ENCODE data around the gene TOM1L1. TPM values are rescaled to one million over a fixed set of nuclear protein-coding genes. Genes with fewer than 3 reads are reported as not detected.

TOM1L1 gene
- total RNA-seq, 1 donor: 40.2 TPM

- Histone ChIP-seq H3K79me2 (ENCODE audit: insufficient read depth, low read length) (peaks cover 60% of the 10 kb centered on the region), H3K9me3 (ENCODE audit: low read depth, low read length) (no peaks in the 10 kb centered on the region), H3K4me2 (ENCODE audit: insufficient read depth, low read length) (no peak overlapping the region), H3K36me3 (ENCODE audit: insufficient read depth, low read length) (no peaks in the 10 kb centered on the region), H4K20me1 (ENCODE audit: insufficient read depth, low read length) (peaks cover 7% of the 10 kb centered on the region), H3K4me1 (ENCODE audit: insufficient read depth, low read length) (peaks cover 9% of the 10 kb centered on the region), H3K4me3 (ENCODE audit: insufficient read depth, low read length) (no peak overlapping the region), H2AFZ (ENCODE audit: low read length) (no peak overlapping the region), H3K27ac (ENCODE audit: low read depth, low read length) (no peak overlapping the region), H3K27me3 (ENCODE audit: insufficient read depth, low read length) (no peaks in the 10 kb centered on the region)
- TF ChIP-seq, protein P1, sequence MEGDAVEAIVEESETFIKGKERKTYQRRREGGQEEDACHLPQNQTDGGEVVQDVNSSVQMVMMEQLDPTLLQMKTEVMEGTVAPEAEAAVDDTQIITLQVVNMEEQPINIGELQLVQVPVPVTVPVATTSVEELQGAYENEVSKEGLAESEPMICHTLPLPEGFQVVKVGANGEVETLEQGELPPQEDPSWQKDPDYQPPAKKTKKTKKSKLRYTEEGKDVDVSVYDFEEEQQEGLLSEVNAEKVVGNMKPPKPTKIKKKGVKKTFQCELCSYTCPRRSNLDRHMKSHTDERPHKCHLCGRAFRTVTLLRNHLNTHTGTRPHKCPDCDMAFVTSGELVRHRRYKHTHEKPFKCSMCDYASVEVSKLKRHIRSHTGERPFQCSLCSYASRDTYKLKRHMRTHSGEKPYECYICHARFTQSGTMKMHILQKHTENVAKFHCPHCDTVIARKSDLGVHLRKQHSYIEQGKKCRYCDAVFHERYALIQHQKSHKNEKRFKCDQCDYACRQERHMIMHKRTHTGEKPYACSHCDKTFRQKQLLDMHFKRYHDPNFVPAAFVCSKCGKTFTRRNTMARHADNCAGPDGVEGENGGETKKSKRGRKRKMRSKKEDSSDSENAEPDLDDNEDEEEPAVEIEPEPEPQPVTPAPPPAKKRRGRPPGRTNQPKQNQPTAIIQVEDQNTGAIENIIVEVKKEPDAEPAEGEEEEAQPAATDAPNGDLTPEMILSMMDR (IDR thresholded peaks at IDR 0.05; ENCODE audit: extremely low read depth, low read depth, low read length): no peak
- DNase-seq (ENCODE audit: insufficient read length, low spot score, missing footprints): no peak
These were observed 71.9 kb downstream of the TOM1L1 start for GRCh38 chr17:54972406-54973138.

DNA sequence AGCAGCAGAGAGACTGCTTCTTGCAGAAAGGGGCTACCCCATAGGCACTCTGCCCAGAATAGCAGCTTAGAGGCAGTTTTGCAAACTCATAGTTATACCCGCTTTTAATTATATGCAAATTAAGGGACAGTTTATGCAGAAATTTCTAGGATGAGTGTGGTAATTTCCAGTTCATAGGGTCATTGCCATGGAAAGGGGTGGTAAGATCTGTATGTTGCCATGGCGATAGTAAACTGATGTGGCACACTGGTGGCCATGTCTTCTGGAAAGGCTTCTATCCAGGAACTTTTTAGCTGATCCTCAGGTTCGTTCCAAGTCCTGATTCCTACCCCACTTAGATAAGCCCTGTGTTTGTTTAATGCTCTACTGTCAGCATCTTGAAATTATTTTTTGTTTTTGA lies 74.1 kb downstream of the TOM1L1 start:
- no peak overlapping the region for H3K4me3 ChIP-seq (ENCODE audit: insufficient read depth, low read length)
- H3K79me2 ChIP-seq (ENCODE audit: insufficient read depth, low read length): peaks cover 50% of the 10 kb centered on the region
- no peak overlapping the region for H3K4me2 ChIP-seq (ENCODE audit: insufficient read depth, low read length)
- no peaks in the 10 kb centered on the region for H3K27me3 ChIP-seq (ENCODE audit: insufficient read depth, low read length)
- H2AFZ ChIP-seq (ENCODE audit: low read length): no peak overlapping the region
- H4K20me1 ChIP-seq (ENCODE audit: insufficient read depth, low read length): peaks cover 7% of the 10 kb centered on the region
- TF ChIP-seq, protein P1 (IDR thresholded peaks at IDR 0.05; ENCODE audit: extremely low read depth, low read depth, low read length): no peak
- peaks cover 3% of the 10 kb centered on the region for H3K4me1 ChIP-seq (ENCODE audit: insufficient read depth, low read length)
- H3K27ac ChIP-seq (ENCODE audit: low read depth, low read length): no peak overlapping the region
- no peak for DNase-seq (ENCODE audit: insufficient read length, low spot score, missing footprints)
- no peaks in the 10 kb centered on the region for H3K36me3 ChIP-seq (ENCODE audit: insufficient read depth, low read length)
- no peaks in the 10 kb centered on the region for H3K9me3 ChIP-seq (ENCODE audit: low read depth, low read length)

- H3K79me2 ChIP-seq (ENCODE audit: insufficient read depth, low read length): peaks cover 36% of the 10 kb centered on the region
These were observed 75.7 kb downstream of the TOM1L1 start for GRCh38 chr17:54976316-54976715.

GRCh38 chr17:54977744-54978143 lies 77.1 kb downstream of the TOM1L1 start:
- TF ChIP-seq, protein P1 (IDR thresholded peaks at IDR 0.05; ENCODE audit: extremely low read depth, low read depth, low read length): no peak
- no peaks in the 10 kb centered on the region for H3K36me3 ChIP-seq (ENCODE audit: insufficient read depth, low read length)
- H3K9me3 ChIP-seq (ENCODE audit: low read depth, low read length): no peaks in the 10 kb centered on the region
- no peak overlapping the region for H3K27ac ChIP-seq (ENCODE audit: low read depth, low read length)
- no peak overlapping the region for H2AFZ ChIP-seq (ENCODE audit: low read length)
- H3K79me2 ChIP-seq (ENCODE audit: insufficient read depth, low read length): peaks cover 25% of the 10 kb centered on the region
- H4K20me1 ChIP-seq (ENCODE audit: insufficient read depth, low read length): peaks cover 7% of the 10 kb centered on the region
- H3K27me3 ChIP-seq (ENCODE audit: insufficient read depth, low read length): no peaks in the 10 kb centered on the region
- no peaks in the 10 kb centered on the region for H3K4me1 ChIP-seq (ENCODE audit: insufficient read depth, low read length)
- no peak for DNase-seq (ENCODE audit: insufficient read length, low spot score, missing footprints)
- H3K4me3 ChIP-seq (ENCODE audit: insufficient read depth, low read length): no peak overlapping the region
- H3K4me2 ChIP-seq (ENCODE audit: insufficient read depth, low read length): no peak overlapping the region

More at GRCh38 chr17:54976316-54976715, 75.7 kb downstream of the TOM1L1 start:
- Histone ChIP-seq H3K4me3 (ENCODE audit: insufficient read depth, low read length) (no peak overlapping the region), H3K27me3 (ENCODE audit: insufficient read depth, low read length) (no peaks in the 10 kb centered on the region), H3K36me3 (ENCODE audit: insufficient read depth, low read length) (no peaks in the 10 kb centered on the region), H3K4me2 (ENCODE audit: insufficient read depth, low read length) (no peak overlapping the region), H3K27ac (ENCODE audit: low read depth, low read length) (no peak overlapping the region), H3K9me3 (ENCODE audit: low read depth, low read length) (no peaks in the 10 kb centered on the region), H3K4me1 (ENCODE audit: insufficient read depth, low read length) (no peaks in the 10 kb centered on the region), H4K20me1 (ENCODE audit: insufficient read depth, low read length) (peaks cover 7% of the 10 kb centered on the region), H2AFZ (ENCODE audit: low read length) (no peak overlapping the region)
- no peak for DNase-seq (ENCODE audit: insufficient read length, low spot score, missing footprints)
- TF ChIP-seq, protein P1 (IDR thresholded peaks at IDR 0.05; ENCODE audit: extremely low read depth, low read depth, low read length): no peak
